Activated T-helper 1 cell treated with anti-CD3 and anti-CD28 coated beads, Interleukin-12 subunit alpha, Interleukin-12 subunit beta, Interleukin-2, Interleukin-4 antibody, amounts not matched to agents 30 ng/mL and 10 ng/mL and 1 ng/mL, durations not matched to agents 14 hours and 24 hours and 36 hours (primary cell): ENCODE results near the gene MXRA8. TPM values are rescaled to one million over a fixed set of nuclear protein-coding genes. Genes with fewer than 3 reads are reported as not detected.
A peak's percentile ranks its signal among the peaks of the same experiment; 100 is the strongest.
"Not testable (repeated sequence)": the region's sequence is repeated elsewhere in the genome, so short reads cannot be mapped to it uniquely, and the experiment has no call there.

ENCODE experiments used
- DNase-seq: peaks from one replicate; pipeline ENCODE4 v3.0.0; 2021; ENCODE audit warnings: low spot score
- H3K27ac Mint-ChIP-seq: one replicate; pipeline ENCODE4 v1.8.0; 2021; ENCODE audit warnings: mild to moderate bottlenecking, mixed read lengths
- H3K27me3 Mint-ChIP-seq: one replicate; pipeline ENCODE4 v1.8.0; 2022; ENCODE audit warnings: mild to moderate bottlenecking, moderate library complexity, mixed read lengths; ENCODE audit not compliant: insufficient read depth
- H3K36me3 Mint-ChIP-seq: one replicate; pipeline ENCODE4 v1.8.0; 2021; ENCODE audit warnings: low read depth, mixed read lengths
- H3K4me1 Mint-ChIP-seq: one replicate; pipeline ENCODE4 v1.8.0; 2021; ENCODE audit warnings: low read depth, mixed read lengths
- H3K4me3 Mint-ChIP-seq: one replicate; pipeline ENCODE4 v1.8.0; 2021; ENCODE audit warnings: mild to moderate bottlenecking, moderate library complexity, mixed read lengths
- H3K9me3 Mint-ChIP-seq: one replicate; pipeline ENCODE4 v1.8.0; 2021; ENCODE audit warnings: mixed read lengths
- intact Hi-C: fragments of 100-400 bp; cut with micrococcal nuclease; formaldehyde crosslinking; loops from one replicate; pipeline ENCODE4 v1.15.1; 2024
- total RNA-seq: library from RNA; stranded (reverse); gene quantifications from 2 replicates; pipeline ENCODE4 v1.2.3, GENCODE V29; 2022

The MXRA8 gene
- total RNA-seq, 1 donor from 2014 or later, result 0.18 TPM

- Mint-ChIP-seq H3K4me1 (peaks cover 20% of the 10 kb centered on the region), H3K36me3 (peaks cover 9% of the 10 kb centered on the region), H3K27ac (peak overlapping the region; percentile 84), H3K27me3 (no peaks in the 10 kb centered on the region), H3K4me3 (peak overlapping the region; percentile 95), H3K9me3 (no peaks in the 10 kb centered on the region)
- intact Hi-C loops, result no loop called here
- DNase-seq, result no peak
These were observed 35.4 kb downstream of the MXRA8 start for GRCh38 chr1:1322952-1323351.

GRCh38 chr1:1322418-1322817 is 35.9 kb downstream of the MXRA8 start:
- peaks cover 20% of the 10 kb centered on the region for H3K4me1 Mint-ChIP-seq
- peaks cover 9% of the 10 kb centered on the region for H3K36me3 Mint-ChIP-seq
- no peaks in the 10 kb centered on the region for H3K27me3 Mint-ChIP-seq
- no peaks in the 10 kb centered on the region for H3K9me3 Mint-ChIP-seq
- intact Hi-C loops, result no loop called here
- H3K4me3 Mint-ChIP-seq, result peak overlapping the region; percentile 95
- DNase-seq, result no peak
- H3K27ac Mint-ChIP-seq, result peak overlapping the region; percentile 86

- peaks cover 11% of the 10 kb centered on the region for H3K36me3 Mint-ChIP-seq
- intact Hi-C loops, result no loop called here
- no peak overlapping the region for H3K4me3 Mint-ChIP-seq
- H3K27me3 Mint-ChIP-seq, result no peaks in the 10 kb centered on the region
- H3K27ac Mint-ChIP-seq, result no peak overlapping the region
- no peaks in the 10 kb centered on the region for H3K9me3 Mint-ChIP-seq
- no peak for DNase-seq
- peaks cover 17% of the 10 kb centered on the region for H3K4me1 Mint-ChIP-seq
These were observed 36.9 kb downstream of the MXRA8 start for GRCh38 chr1:1321477-1321876.

GRCh38 chr1:1320666-1321448 is 37.5 kb downstream of the MXRA8 start:
- Mint-ChIP-seq H3K27ac (no peak overlapping the region), H3K36me3 (peaks cover 13% of the 10 kb centered on the region), H3K9me3 (no peaks in the 10 kb centered on the region), H3K4me3 (no peak overlapping the region), H3K27me3 (no peaks in the 10 kb centered on the region), H3K4me1 (peaks cover 11% of the 10 kb centered on the region)
- no peak for DNase-seq
- intact Hi-C loops, result no loop called here

- Mint-ChIP-seq H3K4me3 (no peak overlapping the region), H3K36me3 (peaks cover 18% of the 10 kb centered on the region), H3K4me1 (peaks cover 9% of the 10 kb centered on the region), H3K27ac (no peak overlapping the region), H3K27me3 (no peaks in the 10 kb centered on the region), H3K9me3 (no peaks in the 10 kb centered on the region)
- DNase-seq, result no peak
- intact Hi-C loops, result no loop called here
These were observed 38.8 kb downstream of the MXRA8 start for GRCh38 chr1:1319646-1319941.

GRCh38 chr1:1318777-1319645 is 39.3 kb downstream of the MXRA8 start:
- no peak for DNase-seq
- Mint-ChIP-seq H3K27ac (no peak overlapping the region), H3K4me3 (no peak overlapping the region), H3K4me1 (peaks cover 9% of the 10 kb centered on the region), H3K9me3 (no peaks in the 10 kb centered on the region), H3K27me3 (no peaks in the 10 kb centered on the region), H3K36me3 (peaks cover 18% of the 10 kb centered on the region)
- intact Hi-C loops, result no loop called here

- peaks cover 17% of the 10 kb centered on the region for H3K36me3 Mint-ChIP-seq
- peaks cover 4% of the 10 kb centered on the region for H3K4me1 Mint-ChIP-seq
These were observed 40.2 kb downstream of the MXRA8 start for GRCh38 chr1:1318131-1318652.

GRCh38 chr1:1317420-1317819 is 40.9 kb downstream of the MXRA8 start:
- Mint-ChIP-seq H3K27me3 (no peaks in the 10 kb centered on the region), H3K4me3 (no peak overlapping the region), H3K4me1 (peaks cover 4% of the 10 kb centered on the region), H3K36me3 (peaks cover 19% of the 10 kb centered on the region), H3K9me3 (no peaks in the 10 kb centered on the region), H3K27ac (peak overlapping the region; percentile 34)
- intact Hi-C loops, result no loop called here
- DNase-seq, result no peak

More at GRCh38 chr1:1318131-1318652, 40.2 kb downstream of the MXRA8 start:
- peak overlapping the region; percentile 18 for H3K27ac Mint-ChIP-seq
- no peaks in the 10 kb centered on the region for H3K27me3 Mint-ChIP-seq
- intact Hi-C loops, result no loop called here
- no peak for DNase-seq
- H3K9me3 Mint-ChIP-seq, result no peaks in the 10 kb centered on the region
- no peak overlapping the region for H3K4me3 Mint-ChIP-seq

GRCh38 chr1:1316199-1316598 is 42.2 kb downstream of the MXRA8 start:
- H3K9me3 Mint-ChIP-seq, DNase-seq, H3K4me3 Mint-ChIP-seq, H3K27me3 Mint-ChIP-seq, intact Hi-C loops, H3K4me1 Mint-ChIP-seq: not testable (repeated sequence)
- Mint-ChIP-seq H3K36me3 (peaks cover 19% of the 10 kb centered on the region), H3K27ac (peak overlapping the region; percentile 44)

- Mint-ChIP-seq H3K27me3 (no peaks in the 10 kb centered on the region), H3K36me3 (peaks cover 19% of the 10 kb centered on the region), H3K4me1 (no peaks in the 10 kb centered on the region), H3K27ac (no peak overlapping the region), H3K4me3 (no peak overlapping the region), H3K9me3 (no peaks in the 10 kb centered on the region)
- intact Hi-C loops, result no loop called here
- no peak for DNase-seq
These were observed 42.9 kb downstream of the MXRA8 start for GRCh38 chr1:1315435-1315954.

GRCh38 chr1:1314678-1315335 is 43.5 kb downstream of the MXRA8 start:
- Mint-ChIP-seq H3K27ac (no peak overlapping the region), H3K27me3 (no peaks in the 10 kb centered on the region), H3K36me3 (peaks cover 19% of the 10 kb centered on the region), H3K4me1 (no peaks in the 10 kb centered on the region), H3K9me3 (no peaks in the 10 kb centered on the region), H3K4me3 (no peak overlapping the region)
- intact Hi-C loops, result no loop called here
- no peak for DNase-seq

- no peaks in the 10 kb centered on the region for H3K4me1 Mint-ChIP-seq
- H3K4me3 Mint-ChIP-seq, result no peak overlapping the region
- H3K27me3 Mint-ChIP-seq, result no peaks in the 10 kb centered on the region
- H3K27ac Mint-ChIP-seq, result no peak overlapping the region
- H3K9me3 Mint-ChIP-seq, result no peaks in the 10 kb centered on the region
- no peak for DNase-seq
- intact Hi-C loops, result no loop called here
- peaks cover 16% of the 10 kb centered on the region for H3K36me3 Mint-ChIP-seq
These were observed 44.1 kb downstream of the MXRA8 start for GRCh38 chr1:1314237-1314586.
